D721Med (cell line): Measurements from ENCODE around the gene PPP6R3.
A peak's percentile ranks its signal among the peaks of the same experiment; 100 is the strongest.
"Not testable (repeated sequence)": the region's sequence is repeated elsewhere in the genome, so short reads cannot be mapped to it uniquely, and the experiment has no call there.

Experiments used
- DNase-seq: peaks from one replicate; pipeline ENCODE4 v3.0.0; 2011; ENCODE audit warnings: low spot score; ENCODE audit not compliant: insufficient read length
- FAIRE-seq: peaks from 2 replicates; lab custom pipeline; 2011; peaks lifted over from hg19 to GRCh38; lab: Jason Lieb, UNC
- CTCF ChIP-seq: IDR thresholded peaks from 2 replicates; pipeline ENCODE4 v1.5.1; 2012; ENCODE audit warnings: mild to moderate bottlenecking, control low read depth; ENCODE audit not compliant: insufficient read depth; ENCODE audit errors: missing control alignments

Gene PPP6R3

GRCh38 chr11:68441466-68442230 is 18.9 kb upstream of the PPP6R3 start:
- TF ChIP-seq CTCF = no peak
- no peak for FAIRE-seq
- DNase-seq = peak; percentile 76

- DNase-seq (no peak), FAIRE-seq (no peak)
- no peak for TF ChIP-seq CTCF
Measured at GRCh38 chr11:68442433-68442832, 18.1 kb upstream of the PPP6R3 start.

GRCh38 chr11:68444566-68444965 is 16.0 kb upstream of the PPP6R3 start:
- FAIRE-seq = no peak
- no peak for DNase-seq
- no peak for TF ChIP-seq CTCF

GRCh38 chr11:68445531-68446035 is 15.0 kb upstream of the PPP6R3 start:
- FAIRE-seq (no peak), DNase-seq (no peak)
- no peak for TF ChIP-seq CTCF

GRCh38 chr11:68446046-68446725 is 14.4 kb upstream of the PPP6R3 start:
- DNase-seq (no peak), FAIRE-seq (no peak)
- no peak for TF ChIP-seq CTCF

GRCh38 chr11:68447015-68447801 is 13.3 kb upstream of the PPP6R3 start:
- FAIRE-seq (no peak), DNase-seq (peak; percentile 90)
- TF ChIP-seq CTCF = peak; percentile 72

GRCh38 chr11:68447914-68448313 is 12.6 kb upstream of the PPP6R3 start:
- not testable (repeated sequence) for FAIRE-seq, DNase-seq
